D721Med (cell line): ENCODE measurements around the gene TRPM3.

Experiments used
- DNase-seq: peaks from one replicate; pipeline ENCODE4 v3.0.0; 2011; ENCODE audit warnings: low spot score; ENCODE audit not compliant: insufficient read length
- FAIRE-seq: peaks from 2 replicates; lab custom pipeline; 2011; peaks lifted over from hg19 to GRCh38; lab: Jason Lieb, UNC
- TF ChIP-seq, protein P1 (sequence below): IDR thresholded peaks from 2 replicates; pipeline ENCODE4 v1.5.1; 2012; ENCODE audit warnings: mild to moderate bottlenecking, control low read depth; ENCODE audit not compliant: insufficient read depth; ENCODE audit errors: missing control alignments

The TRPM3 gene

GRCh38 chr9:70566066-70566465, 555.4 kb downstream of the TRPM3 start:
- TF ChIP-seq, protein P1, sequence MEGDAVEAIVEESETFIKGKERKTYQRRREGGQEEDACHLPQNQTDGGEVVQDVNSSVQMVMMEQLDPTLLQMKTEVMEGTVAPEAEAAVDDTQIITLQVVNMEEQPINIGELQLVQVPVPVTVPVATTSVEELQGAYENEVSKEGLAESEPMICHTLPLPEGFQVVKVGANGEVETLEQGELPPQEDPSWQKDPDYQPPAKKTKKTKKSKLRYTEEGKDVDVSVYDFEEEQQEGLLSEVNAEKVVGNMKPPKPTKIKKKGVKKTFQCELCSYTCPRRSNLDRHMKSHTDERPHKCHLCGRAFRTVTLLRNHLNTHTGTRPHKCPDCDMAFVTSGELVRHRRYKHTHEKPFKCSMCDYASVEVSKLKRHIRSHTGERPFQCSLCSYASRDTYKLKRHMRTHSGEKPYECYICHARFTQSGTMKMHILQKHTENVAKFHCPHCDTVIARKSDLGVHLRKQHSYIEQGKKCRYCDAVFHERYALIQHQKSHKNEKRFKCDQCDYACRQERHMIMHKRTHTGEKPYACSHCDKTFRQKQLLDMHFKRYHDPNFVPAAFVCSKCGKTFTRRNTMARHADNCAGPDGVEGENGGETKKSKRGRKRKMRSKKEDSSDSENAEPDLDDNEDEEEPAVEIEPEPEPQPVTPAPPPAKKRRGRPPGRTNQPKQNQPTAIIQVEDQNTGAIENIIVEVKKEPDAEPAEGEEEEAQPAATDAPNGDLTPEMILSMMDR, result no peak
- FAIRE-seq (no peak), DNase-seq (no peak)

DNA sequence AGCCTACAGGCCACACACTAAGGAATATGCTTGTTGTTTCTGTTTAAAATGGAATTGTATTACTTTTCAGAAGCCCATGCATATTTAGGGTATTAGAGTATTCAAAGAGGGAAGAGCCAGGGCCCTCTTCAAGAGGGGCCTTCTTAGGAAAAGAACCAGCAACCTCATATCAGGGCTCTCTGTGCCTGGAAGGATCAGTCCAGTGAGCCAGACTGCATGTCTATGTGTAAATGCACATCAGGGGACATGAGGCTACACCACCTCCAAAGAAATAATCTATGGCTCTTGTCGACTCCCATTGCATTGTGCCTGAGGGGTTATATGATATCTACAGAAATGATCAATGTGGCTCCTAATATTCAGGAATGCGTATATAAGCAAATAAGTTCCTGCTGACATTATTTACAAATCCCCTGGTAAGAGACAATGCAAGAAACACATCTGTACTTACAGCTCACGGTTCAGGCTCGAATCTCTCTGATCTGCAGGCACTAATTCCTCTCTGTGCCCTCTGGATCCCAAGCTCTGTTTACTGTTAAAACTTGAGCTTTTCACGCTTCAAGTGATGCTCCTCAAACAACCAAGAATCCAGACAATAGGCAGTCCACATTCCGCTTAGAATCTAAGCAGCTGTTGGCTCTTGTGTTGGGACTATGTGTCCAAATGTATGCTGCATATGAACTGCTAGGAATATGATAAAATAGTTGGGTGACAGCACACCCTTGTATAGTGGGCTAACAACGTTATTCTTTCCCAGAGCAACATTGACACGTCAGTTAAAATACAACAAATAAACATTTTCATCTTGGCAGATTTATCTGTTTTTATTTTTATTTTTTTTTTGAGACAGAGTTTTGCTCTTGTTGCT, 556.7 kb downstream of the TRPM3 start:
- DNase-seq, result no peak
- no peak for FAIRE-seq
- TF ChIP-seq, protein P1, result no peak

GRCh38 chr9:70563431-70564204, 557.8 kb downstream of the TRPM3 start:
- TF ChIP-seq, protein P1, result no peak
- FAIRE-seq (no peak), DNase-seq (no peak)

DNA sequence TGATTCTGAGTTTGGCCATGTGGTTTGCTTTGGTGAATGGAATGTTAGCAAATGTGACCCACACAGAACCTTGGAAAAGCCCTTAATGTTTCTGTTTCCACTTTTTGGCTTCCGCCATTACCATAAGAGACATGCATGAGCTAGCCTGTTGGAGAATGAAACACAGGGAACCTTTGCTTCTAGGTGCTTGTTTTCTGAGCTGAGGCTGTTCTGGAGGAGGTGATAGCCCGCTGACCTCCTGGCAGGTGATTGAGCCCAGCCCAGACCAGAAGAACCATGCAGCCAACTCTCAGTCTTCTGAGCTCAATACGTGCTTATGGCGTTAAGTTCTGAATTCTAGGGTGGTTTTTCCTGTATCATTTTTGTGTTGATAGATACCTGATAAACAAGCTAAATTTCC, 558.4 kb downstream of the TRPM3 start:
- TF ChIP-seq, protein P1, result no peak
- no peak for FAIRE-seq
- DNase-seq, result no peak

GRCh38 chr9:70561786-70562395, 559.5 kb downstream of the TRPM3 start:
- DNase-seq (no peak), FAIRE-seq (no peak)
- TF ChIP-seq, protein P1, result no peak

GRCh38 chr9:70561111-70561510, 560.3 kb downstream of the TRPM3 start:
- TF ChIP-seq, protein P1, result no peak
- no peak for FAIRE-seq
- DNase-seq, result no peak
